Kidney epithelial cell (primary cell): ENCODE results near the gene FBXW8. TPM values are rescaled to one million over a fixed set of nuclear protein-coding genes. Genes with fewer than 3 reads are reported as not detected.

Source experiments
- DNase-seq: peaks from one replicate; pipeline ENCODE4 v3.0.0-alpha.2; 2010; ENCODE audit warnings: low read depth
- H3K27me3 ChIP-seq: 2 replicates; pipeline ENCODE4 v1.6.0; 2011; ENCODE audit warnings: low read length; ENCODE audit not compliant: control insufficient read depth, insufficient read depth
- H3K36me3 ChIP-seq: 2 replicates; pipeline ENCODE4 v1.5.1; 2011; ENCODE audit warnings: low read length; ENCODE audit not compliant: control insufficient read depth, insufficient read depth
- H3K4me3 ChIP-seq: 2 replicates; pipeline ENCODE4 v1.5.1; 2011; ENCODE audit warnings: low read depth, mild to moderate bottlenecking, control low read depth, low read length
- CTCF ChIP-seq: IDR thresholded peaks from 2 replicates; pipeline ENCODE4 v1.5.1; 2011; ENCODE audit warnings: mild to moderate bottlenecking, moderate library complexity, low read length, control low read depth, inconsistent platforms; ENCODE audit not compliant: insufficient read depth, poor library complexity, severe bottlenecking
- total RNA-seq: library from RNA; depleted of rRNA; stranded (reverse); fragments of >200 nt; gene quantifications from 2 replicates; pipeline ENCODE4 v1.2.3, GENCODE V29; 2015

FBXW8 gene
- total RNA-seq, 1 donor from 2014 or later, result 25.4 TPM

GRCh38 chr12:116879509-116880212 lies 31.1 kb upstream of the FBXW8 start:
- DNase-seq, result no peak
- peaks cover 71% of the 10 kb centered on the region for H3K27me3 ChIP-seq
- no peaks in the 10 kb centered on the region for H3K36me3 ChIP-seq
- no peak overlapping the region for H3K4me3 ChIP-seq
- TF ChIP-seq CTCF, result no peak

- TF ChIP-seq CTCF, result no peak
- DNase-seq, result no peak
- Histone ChIP-seq H3K36me3 (no peaks in the 10 kb centered on the region), H3K27me3 (peaks cover 71% of the 10 kb centered on the region), H3K4me3 (peak overlapping the region; percentile 12)
These were observed 30.4 kb upstream of the FBXW8 start for GRCh38 chr12:116880213-116880816.

- no peak for TF ChIP-seq CTCF
- DNase-seq, result no peak
- H3K27me3 ChIP-seq, result peaks cover 68% of the 10 kb centered on the region
- peak overlapping the region; percentile 12 for H3K4me3 ChIP-seq
- H3K36me3 ChIP-seq, result no peaks in the 10 kb centered on the region
These were observed 29.9 kb upstream of the FBXW8 start for GRCh38 chr12:116880817-116881324.

GRCh38 chr12:116881325-116881876 lies 29.3 kb upstream of the FBXW8 start, which contains the start of gene HRK:
Gene HRK (minus strand): TSS chr12:116881441. CDS start chr12:116881307, 134 bp downstream.
- H3K4me3 ChIP-seq, result peak within 1 kb of the TSS; percentile 17
- H3K36me3 ChIP-seq, result no peaks in the 10 kb centered on the region
- DNase-seq, result no peak
- TF ChIP-seq CTCF, result no peak
- peaks cover 63% of the 10 kb centered on the region for H3K27me3 ChIP-seq

GRCh38 chr12:116881877-116882507 lies 28.8 kb upstream of the FBXW8 start:
- TF ChIP-seq CTCF, result no peak
- peaks cover 60% of the 10 kb centered on the region for H3K27me3 ChIP-seq
- H3K4me3 ChIP-seq, result no peak overlapping the region
- H3K36me3 ChIP-seq, result no peaks in the 10 kb centered on the region
- DNase-seq, result no peak
